Upper lobe of right lung (tissue), 1 donor: ENCODE results near the gene RHOBTB3. TPM values are rescaled to one million over a fixed set of nuclear protein-coding genes. Genes with fewer than 3 reads are reported as not detected.
A peak's percentile ranks its signal among the peaks of the same experiment; 100 is the strongest.
"Not testable (repeated sequence)": the region's sequence is repeated elsewhere in the genome, so short reads cannot be mapped to it uniquely, and the experiment has no call there.

Source experiments
- ATAC-seq: fragments of 200-7000 bp; cut with Tn5 transposase; one replicate; pipeline ENCODE4 v1.9.1; 2020; ENCODE audit warnings: mild to moderate bottlenecking, moderate library complexity
- DNase-seq: peaks from one replicate; pipeline ENCODE4 v3.0.0-alpha.2; 2020
- H3K27ac ChIP-seq: fragments of 200-600 bp; one replicate; pipeline ENCODE4 v1.8.0; 2022
- H3K27me3 ChIP-seq: fragments of 200-600 bp; one replicate; pipeline ENCODE4 v1.8.0; 2022; ENCODE audit warnings: mild to moderate bottlenecking
- H3K36me3 ChIP-seq: fragments of 200-600 bp; one replicate; pipeline ENCODE4 v1.8.0; 2022
- H3K4me1 ChIP-seq: fragments of 200-600 bp; one replicate; pipeline ENCODE4 v1.8.0; 2022
- H3K4me3 ChIP-seq: fragments of 200-600 bp; one replicate; pipeline ENCODE4 v1.8.0; 2022; ENCODE audit warnings: mild to moderate bottlenecking
- H3K9me3 ChIP-seq: fragments of 200-600 bp; one replicate; pipeline ENCODE4 v1.8.0; 2022
- CTCF ChIP-seq: fragments of 200-600 bp; IDR thresholded peaks from one replicate; pipeline ENCODE4 v1.8.0; 2022; ENCODE audit warnings: antibody characterized with exemption
- intact Hi-C: fragments of 100-400 bp; cut with DNase I; formaldehyde crosslinking; loops from one replicate; pipeline ENCODE4 v1.11.0; 2022
- total RNA-seq: library from RNA; stranded (reverse); fragmentation: NEBNext Ultra II Directional; extraction: Animal tissue kit (Norgen Biotek cat#: 25700); gene quantifications from one replicate; pipeline ENCODE4 v1.2.1, GENCODE V29; 2021
- donor health status: DM: no; HTN: yes; CAD: no; lungs with severe emphysema.

Gene RHOBTB3
- total RNA-seq, 1 donor from 2014 or later, result 54.2 TPM

- no peaks in the 10 kb centered on the region for H3K27me3 ChIP-seq
- peaks cover 34% of the 10 kb centered on the region for H3K4me1 ChIP-seq
Measured at GRCh38 chr5:95806687-95807086, 75.6 kb downstream of the RHOBTB3 start.

GRCh38 chr5:95808013-95808685 lies 77.0 kb downstream of the RHOBTB3 start:
- Histone ChIP-seq H3K9me3 (no peaks in the 10 kb centered on the region), H3K36me3 (peaks cover 1% of the 10 kb centered on the region), H3K4me3 (no peak overlapping the region), H3K27me3 (no peaks in the 10 kb centered on the region), H3K4me1 (peaks cover 49% of the 10 kb centered on the region), H3K27ac (peak overlapping the region; percentile 48)
- ATAC-seq (no peak), DNase-seq (no peak)
- TF ChIP-seq CTCF, result no peak
- intact Hi-C loops, result no loop called here

More at GRCh38 chr5:95806687-95807086, 75.6 kb downstream of the RHOBTB3 start:
- no peaks in the 10 kb centered on the region for H3K9me3 ChIP-seq
- H3K36me3 ChIP-seq, result no peaks in the 10 kb centered on the region
- intact Hi-C loops, result no loop called here
- no peak overlapping the region for H3K27ac ChIP-seq
- no peak for TF ChIP-seq CTCF
- DNase-seq (no peak), ATAC-seq (no peak)
- no peak overlapping the region for H3K4me3 ChIP-seq

GRCh38 chr5:95808686-95809413 lies 77.7 kb downstream of the RHOBTB3 start:
- Histone ChIP-seq H3K27ac (peak overlapping the region; percentile 48), H3K4me3 (no peak overlapping the region)
- intact Hi-C loops, result no loop called here

GRCh38 chr5:95809414-95809960 lies 78.4 kb downstream of the RHOBTB3 start:
- TF ChIP-seq CTCF, result no peak
- no peak overlapping the region for H3K4me3 ChIP-seq
- no peaks in the 10 kb centered on the region for H3K27me3 ChIP-seq
- peak overlapping the region; percentile 40 for H3K27ac ChIP-seq
- peaks cover 52% of the 10 kb centered on the region for H3K4me1 ChIP-seq
- intact Hi-C loops, result no loop called here
- H3K9me3 ChIP-seq, result no peaks in the 10 kb centered on the region
- peaks cover 14% of the 10 kb centered on the region for H3K36me3 ChIP-seq
- DNase-seq (no peak), ATAC-seq (no peak)

More at GRCh38 chr5:95808686-95809413, 77.7 kb downstream of the RHOBTB3 start:
- ATAC-seq (peak; percentile 93), DNase-seq (no peak)
- peaks cover 8% of the 10 kb centered on the region for H3K36me3 ChIP-seq
- TF ChIP-seq CTCF, result no peak
- peaks cover 52% of the 10 kb centered on the region for H3K4me1 ChIP-seq
- no peaks in the 10 kb centered on the region for H3K27me3 ChIP-seq
- H3K9me3 ChIP-seq, result no peaks in the 10 kb centered on the region

GRCh38 chr5:95810305-95811125 lies 79.4 kb downstream of the RHOBTB3 start:
- H3K9me3 ChIP-seq, result no peaks in the 10 kb centered on the region
- peak overlapping the region; percentile 51 for H3K27ac ChIP-seq
- DNase-seq, result no peak
- peaks cover 52% of the 10 kb centered on the region for H3K4me1 ChIP-seq
- peaks cover 25% of the 10 kb centered on the region for H3K36me3 ChIP-seq
- ATAC-seq, result no peak
- H3K27me3 ChIP-seq, result no peaks in the 10 kb centered on the region
- H3K4me3 ChIP-seq, result no peak overlapping the region
- intact Hi-C loops, result no loop called here
- no peak for TF ChIP-seq CTCF

- DNase-seq, ATAC-seq, H3K27me3 ChIP-seq, H3K27ac ChIP-seq, H3K9me3 ChIP-seq, intact Hi-C loops, H3K4me3 ChIP-seq: not testable (repeated sequence)
- H3K36me3 ChIP-seq, result peaks cover 30% of the 10 kb centered on the region
- H3K4me1 ChIP-seq, result peaks cover 52% of the 10 kb centered on the region
Measured at GRCh38 chr5:95811126-95811423, 79.9 kb downstream of the RHOBTB3 start.

- peaks cover 52% of the 10 kb centered on the region for H3K4me1 ChIP-seq
- H3K27me3 ChIP-seq, intact Hi-C loops, H3K9me3 ChIP-seq, DNase-seq, H3K4me3 ChIP-seq, ATAC-seq: not testable (repeated sequence)
- peak overlapping the region; percentile 32 for H3K27ac ChIP-seq
- H3K36me3 ChIP-seq, result peaks cover 35% of the 10 kb centered on the region
Measured at GRCh38 chr5:95811461-95812073, 80.4 kb downstream of the RHOBTB3 start.
